CD4-positive, alpha-beta T cell (primary cell): ENCODE measurements around the gene TBC1D23. TPM values are rescaled to one million over a fixed set of nuclear protein-coding genes. Genes with fewer than 3 reads are reported as not detected.

Experiments used
- ATAC-seq: fragments of 200-7000 bp; cut with Tn5 transposase; one replicate; pipeline ENCODE4 v1.10.0; 2022; ENCODE audit warnings: mild to moderate bottlenecking; ENCODE audit not compliant: poor library complexity
- CTCF ChIA-PET: fragments of 350-600 bp; sonication (Branson Sonifier 250); formaldehyde crosslinking; loops from one replicate; lab custom pipeline; 2021; ENCODE audit warnings: antibody characterized with exemption, inconsistent platforms; lab: Charles Lee
- POLR2A ChIA-PET: fragments of 350-600 bp; sonication (Branson Sonifier 250); formaldehyde crosslinking; loops from one replicate; lab custom pipeline; 2021; ENCODE audit warnings: antibody characterized with exemption, inconsistent platforms; lab: Charles Lee
- DNase-seq, 14 experiments: peaks; one replicate each; pipeline ENCODE4 v3.0.0-alpha.2; 2013 to 2020; ENCODE audit warnings: mixed read lengths in 2 of 14
- H3K27ac ChIP-seq, 2 donors: one replicate each; pipeline versions ENCODE4 v1.5.1 to v1.7.0; 2013; ENCODE audit warnings: low read length in 2 of 2, low read depth in 1 of 2, mild to moderate bottlenecking in 1 of 2
- H3K27me3 ChIP-seq, 2 experiments: 1 replicate in 1 of 2; 2 replicates in 1 of 2; pipeline versions ENCODE4 v1.6.1 to v1.7.0; 2013; ENCODE audit warnings: low read length in 2 of 2, control low read depth in 1 of 2, mild to moderate bottlenecking in 1 of 2, moderate library complexity in 1 of 2; ENCODE audit not compliant: insufficient read depth in 2 of 2, control insufficient read depth in 1 of 2
- H3K36me3 ChIP-seq: one replicate; pipeline ENCODE4 v1.6.1; 2013; ENCODE audit warnings: low read length, control low read depth; ENCODE audit not compliant: insufficient read depth
- H3K4me1 ChIP-seq: one replicate; pipeline ENCODE4 v1.6.1; 2013; ENCODE audit warnings: low read length, control low read depth; ENCODE audit not compliant: insufficient read depth
- H3K4me3 ChIP-seq: one replicate; pipeline ENCODE4 v1.5.1; 2013; ENCODE audit warnings: mild to moderate bottlenecking, low read length, moderate library complexity
- H3K9me3 ChIP-seq, 2 experiments: 1 replicate in 1 of 2; 2 replicates in 1 of 2; pipeline versions ENCODE4 v1.6.1 to v1.7.0; 2013; ENCODE audit warnings: low read length in 2 of 2, mild to moderate bottlenecking in 2 of 2, control low read depth in 1 of 2, moderate library complexity in 1 of 2; ENCODE audit not compliant: control insufficient read depth in 1 of 2, insufficient read depth in 1 of 2
- H3K27ac Mint-ChIP-seq: one replicate; pipeline ENCODE4 v1.8.0; 2020; ENCODE audit warnings: mixed read lengths
- H3K27me3 Mint-ChIP-seq: one replicate; pipeline ENCODE4 v1.8.0; 2021; ENCODE audit warnings: mixed read lengths
- H3K36me3 Mint-ChIP-seq: one replicate; pipeline ENCODE4 v1.8.0; 2021; ENCODE audit warnings: low read depth, mixed read lengths
- H3K4me1 Mint-ChIP-seq: one replicate; pipeline ENCODE4 v1.8.0; 2021; ENCODE audit warnings: low read depth, mixed read lengths
- H3K4me3 Mint-ChIP-seq: one replicate; pipeline ENCODE4 v1.8.0; 2020; ENCODE audit warnings: mild to moderate bottlenecking, mixed read lengths
- H3K9me3 Mint-ChIP-seq: one replicate; pipeline ENCODE4 v1.8.0; 2020; ENCODE audit warnings: mixed read lengths
- CTCF ChIP-seq: fragments of 200-600 bp; IDR thresholded peaks from one replicate; pipeline ENCODE4 v1.8.0; 2022; ENCODE audit warnings: antibody characterized with exemption, mild to moderate bottlenecking
- intact Hi-C, 2 experiments: fragments of 100-400 bp; cut with DNase I in 1 of 2; cut with micrococcal nuclease in 1 of 2; formaldehyde crosslinking; loops; one replicate each; pipeline versions ENCODE4 v1.15.1 to v1.9.0; 2023 to 2025; cut with DNase I, micrococcal nuclease
- total RNA-seq, 174 experiments: library from RNA in 2 of 174; stranded (reverse) in 2 of 174; gene quantifications; one replicate each; pipeline ENCODE4 v1.2.3 and lab custom pipeline; 2021 to 2026

The TBC1D23 gene
- total RNA-seq, 2 experiments from 2014 or later: 31.8 to 34.8 TPM

- Histone ChIP-seq H3K4me1 (no peaks in the 10 kb centered on the region), H3K27ac (no peak overlapping the region), H3K9me3 (no peaks in the 10 kb centered on the region), H3K27me3 (no peaks in the 10 kb centered on the region), H3K36me3 (no peaks in the 10 kb centered on the region), H3K4me3 (no peak overlapping the region)
- intact Hi-C loops: no loop called here
- POLR2A ChIA-PET: no interaction called here
- Mint-ChIP-seq H3K36me3 (peaks cover 5% of the 10 kb centered on the region), H3K4me3 (no peak overlapping the region), H3K4me1 (peaks cover 54% of the 10 kb centered on the region), H3K27me3 (no peaks in the 10 kb centered on the region), H3K9me3 (no peaks in the 10 kb centered on the region), H3K27ac (no peak overlapping the region)
- no peak for DNase-seq
- CTCF ChIA-PET: no interaction called here
- no peak for ATAC-seq
- TF ChIP-seq CTCF: no peak
These were observed 13.6 kb downstream of the TBC1D23 start for GRCh38 chr3:100274361-100274760.

GRCh38 chr3:100277255-100277800 lies 16.5 kb downstream of the TBC1D23 start:
- Mint-ChIP-seq H3K27ac (no peak overlapping the region), H3K4me3 (no peak overlapping the region), H3K4me1 (peaks cover 34% of the 10 kb centered on the region), H3K36me3 (peaks cover 14% of the 10 kb centered on the region), H3K27me3 (no peaks in the 10 kb centered on the region), H3K9me3 (no peaks in the 10 kb centered on the region)
- Histone ChIP-seq H3K36me3 (peaks cover 12% of the 10 kb centered on the region), H3K4me3 (no peak overlapping the region), H3K27me3 (no peaks in the 10 kb centered on the region), H3K9me3 (no peaks in the 10 kb centered on the region), H3K4me1 (no peaks in the 10 kb centered on the region), H3K27ac (no peak overlapping the region)
- DNase-seq (no peak), ATAC-seq (no peak)
- TF ChIP-seq CTCF: no peak
- intact Hi-C loops: no loop called here
- POLR2A ChIA-PET: interaction anchor here (1.0 kb wide), 1 partner anchor 17 kb away, joined by 4 read pairs; the partner anchor contains the start of gene TBC1D23
- CTCF ChIA-PET: interaction anchor here (0.9 kb wide), 1 partner anchor 334 kb away, joined by 3 read pairs; no protein-coding TSS in a partner anchor

GRCh38 chr3:100278910-100279309 lies 18.1 kb downstream of the TBC1D23 start:
- H3K27me3 ChIP-seq: no peaks in the 10 kb centered on the region
- H3K4me3 Mint-ChIP-seq: no peak overlapping the region
- intact Hi-C loops: no loop called here
- H3K4me3 ChIP-seq: no peak overlapping the region
- H3K27ac Mint-ChIP-seq: no peak overlapping the region
- H3K9me3 ChIP-seq: no peaks in the 10 kb centered on the region
- no peak overlapping the region for H3K27ac ChIP-seq
- H3K4me1 ChIP-seq: no peaks in the 10 kb centered on the region
- ChIA-PET POLR2A (no interaction called here), CTCF (no interaction called here)
- peaks cover 27% of the 10 kb centered on the region for H3K4me1 Mint-ChIP-seq
- DNase-seq: no peak
- peaks cover 20% of the 10 kb centered on the region for H3K36me3 ChIP-seq
- no peak for ATAC-seq
- H3K27me3 Mint-ChIP-seq: no peaks in the 10 kb centered on the region
- peaks cover 29% of the 10 kb centered on the region for H3K36me3 Mint-ChIP-seq
- no peak for TF ChIP-seq CTCF
- no peaks in the 10 kb centered on the region for H3K9me3 Mint-ChIP-seq
